Colonic mucosa (tissue), 4 donors: ENCODE measurements around the gene RBM47. TPM values are rescaled to one million over a fixed set of nuclear protein-coding genes. Genes with fewer than 3 reads are reported as not detected.

Experiments used
- DNase-seq: peaks from one replicate; pipeline ENCODE4 v3.0.0-alpha.2; 2020
- H3K27ac ChIP-seq: fragments of 200-600 bp; one replicate; pipeline ENCODE4 v1.8.0; 2021
- H3K27me3 ChIP-seq: fragments of 200-600 bp; one replicate; pipeline ENCODE4 v1.8.0; 2021
- H3K36me3 ChIP-seq: fragments of 200-600 bp; one replicate; pipeline ENCODE4 v1.8.0; 2021
- H3K4me1 ChIP-seq: fragments of 200-600 bp; one replicate; pipeline ENCODE4 v1.8.0; 2021; ENCODE audit warnings: mild to moderate bottlenecking
- H3K4me3 ChIP-seq: fragments of 200-600 bp; one replicate; pipeline ENCODE4 v1.8.0; 2021
- H3K9ac ChIP-seq, 2 donors: one replicate each; pipeline ENCODE4 v1.7.0; 2013; ENCODE audit warnings: control low read depth in 2 of 2, low read depth in 2 of 2, low read length in 2 of 2
- H3K9me3 ChIP-seq: fragments of 200-600 bp; one replicate; pipeline ENCODE4 v1.8.0; 2021
- intact Hi-C: fragments of 100-400 bp; cut with DNase I; formaldehyde crosslinking; loops from one replicate; pipeline ENCODE4 v1.14.1; 2022
- total RNA-seq, 2 donors: library from RNA; stranded (reverse); fragmentation: NEBNext Ultra II Directional in 1 of 2; extraction: Animal tissue kit (Norgen Biotek cat#: 25700) in 1 of 2; gene quantifications; one replicate each; pipeline ENCODE4 v1.2.1, GENCODE V29; 2021
- TF ChIP-seq, protein P1 (sequence below): fragments of 200-600 bp; IDR thresholded peaks from one replicate; pipeline ENCODE4 v1.8.0; 2022; ENCODE audit warnings: antibody characterized with exemption, mild to moderate bottlenecking
- donor health status: healthy.
- donor health status: DM: no; HTN: no; CAD: no.
- donor health status: DM: no; HTN: no; CAD: no.

The RBM47 gene
- total RNA-seq, 2 donors from 2014 or later, result 279 to 281 TPM

DNA sequence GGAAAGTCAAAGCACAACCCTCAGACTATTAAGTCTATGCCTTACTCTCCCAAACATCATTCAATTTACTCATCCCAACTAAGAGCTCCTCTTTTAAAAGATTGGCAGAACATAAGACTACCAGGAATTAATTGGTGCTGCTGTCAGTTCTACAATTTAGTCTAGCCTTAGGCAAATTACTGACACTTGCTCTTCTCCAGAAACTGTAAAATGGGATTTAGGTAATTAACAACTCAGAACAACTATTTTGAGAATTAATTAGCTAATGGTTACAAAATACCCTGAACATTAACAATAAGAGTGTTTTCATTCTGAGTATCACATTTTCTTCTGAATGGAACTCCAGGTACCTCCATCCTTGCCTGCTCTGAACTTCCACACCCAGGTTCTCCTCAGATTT, 36.2 kb upstream of the RBM47 start:
- Histone ChIP-seq H3K4me1 (no peaks in the 10 kb centered on the region), H3K27ac (no peak overlapping the region), H3K27me3 (no peaks in the 10 kb centered on the region), H3K9me3 (no peaks in the 10 kb centered on the region), H3K9ac (no peak overlapping the region), H3K36me3 (no peaks in the 10 kb centered on the region), H3K4me3 (no peak overlapping the region)
- TF ChIP-seq, protein P1, sequence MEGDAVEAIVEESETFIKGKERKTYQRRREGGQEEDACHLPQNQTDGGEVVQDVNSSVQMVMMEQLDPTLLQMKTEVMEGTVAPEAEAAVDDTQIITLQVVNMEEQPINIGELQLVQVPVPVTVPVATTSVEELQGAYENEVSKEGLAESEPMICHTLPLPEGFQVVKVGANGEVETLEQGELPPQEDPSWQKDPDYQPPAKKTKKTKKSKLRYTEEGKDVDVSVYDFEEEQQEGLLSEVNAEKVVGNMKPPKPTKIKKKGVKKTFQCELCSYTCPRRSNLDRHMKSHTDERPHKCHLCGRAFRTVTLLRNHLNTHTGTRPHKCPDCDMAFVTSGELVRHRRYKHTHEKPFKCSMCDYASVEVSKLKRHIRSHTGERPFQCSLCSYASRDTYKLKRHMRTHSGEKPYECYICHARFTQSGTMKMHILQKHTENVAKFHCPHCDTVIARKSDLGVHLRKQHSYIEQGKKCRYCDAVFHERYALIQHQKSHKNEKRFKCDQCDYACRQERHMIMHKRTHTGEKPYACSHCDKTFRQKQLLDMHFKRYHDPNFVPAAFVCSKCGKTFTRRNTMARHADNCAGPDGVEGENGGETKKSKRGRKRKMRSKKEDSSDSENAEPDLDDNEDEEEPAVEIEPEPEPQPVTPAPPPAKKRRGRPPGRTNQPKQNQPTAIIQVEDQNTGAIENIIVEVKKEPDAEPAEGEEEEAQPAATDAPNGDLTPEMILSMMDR, result no peak
- intact Hi-C loops, result no loop called here
- no peak for DNase-seq

DNA sequence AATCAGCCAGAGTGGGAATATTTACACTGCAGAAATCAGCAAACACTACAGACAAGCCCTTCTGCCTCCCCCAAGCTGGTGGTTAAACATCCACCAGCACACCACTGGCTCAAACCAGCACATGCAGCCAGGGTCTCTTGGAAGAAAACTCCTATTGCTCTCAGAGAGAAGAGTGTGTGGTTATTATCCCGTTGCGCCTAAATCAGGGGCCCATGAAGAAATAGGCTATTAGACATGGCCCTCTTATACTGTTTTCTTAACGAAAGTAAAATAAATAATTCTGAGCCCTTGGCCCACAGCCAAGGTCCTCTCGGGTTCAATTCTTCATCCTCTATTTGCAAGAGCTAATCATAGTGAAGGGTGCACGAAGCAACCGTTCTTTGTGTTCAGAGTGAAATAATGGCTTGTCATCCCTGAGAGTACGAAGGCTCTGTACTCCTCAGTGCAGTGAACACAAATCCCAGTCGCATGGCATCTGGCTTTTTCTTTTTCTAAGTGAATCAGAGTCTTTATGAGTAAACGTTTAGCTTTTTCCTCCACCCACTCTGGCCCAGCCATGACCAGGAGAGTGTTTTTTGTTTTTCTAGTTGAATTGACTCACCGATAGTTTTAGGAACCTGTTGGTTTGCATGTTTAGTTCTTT, 33.4 kb upstream of the RBM47 start:
- no peaks in the 10 kb centered on the region for H3K4me1 ChIP-seq
- no peak overlapping the region for H3K4me3 ChIP-seq
- no peaks in the 10 kb centered on the region for H3K36me3 ChIP-seq
- H3K9ac ChIP-seq, result no peak overlapping the region
- intact Hi-C loops, result no loop called here
- DNase-seq, result no peak
- no peaks in the 10 kb centered on the region for H3K27me3 ChIP-seq
- no peaks in the 10 kb centered on the region for H3K9me3 ChIP-seq
- TF ChIP-seq, protein P1, result no peak
- H3K27ac ChIP-seq, result no peak overlapping the region

DNA sequence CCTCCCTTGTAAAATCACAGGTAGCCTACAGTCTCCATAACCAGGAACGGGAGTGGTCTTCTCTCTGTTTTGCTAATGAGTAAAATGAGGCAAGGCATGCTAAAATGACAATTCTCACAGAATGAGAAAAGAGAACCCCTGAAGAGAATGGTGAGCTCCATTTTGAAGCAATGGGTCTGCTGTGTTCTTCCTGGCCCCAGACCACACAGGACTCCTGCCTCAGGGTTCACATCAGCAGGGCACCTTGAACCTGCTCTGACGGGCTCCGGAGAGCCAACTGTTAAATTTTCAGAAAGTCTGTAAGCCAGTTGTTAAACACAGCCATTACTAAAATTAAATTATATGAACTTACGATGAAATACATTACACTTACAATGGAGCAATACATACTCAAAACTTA, 32.1 kb upstream of the RBM47 start:
- Histone ChIP-seq H3K9me3 (no peaks in the 10 kb centered on the region), H3K27ac (no peak overlapping the region), H3K4me3 (no peak overlapping the region), H3K4me1 (no peaks in the 10 kb centered on the region), H3K27me3 (no peaks in the 10 kb centered on the region), H3K9ac (no peak overlapping the region), H3K36me3 (no peaks in the 10 kb centered on the region)
- no peak for DNase-seq
- TF ChIP-seq, protein P1, result no peak
- intact Hi-C loops, result no loop called here

DNA sequence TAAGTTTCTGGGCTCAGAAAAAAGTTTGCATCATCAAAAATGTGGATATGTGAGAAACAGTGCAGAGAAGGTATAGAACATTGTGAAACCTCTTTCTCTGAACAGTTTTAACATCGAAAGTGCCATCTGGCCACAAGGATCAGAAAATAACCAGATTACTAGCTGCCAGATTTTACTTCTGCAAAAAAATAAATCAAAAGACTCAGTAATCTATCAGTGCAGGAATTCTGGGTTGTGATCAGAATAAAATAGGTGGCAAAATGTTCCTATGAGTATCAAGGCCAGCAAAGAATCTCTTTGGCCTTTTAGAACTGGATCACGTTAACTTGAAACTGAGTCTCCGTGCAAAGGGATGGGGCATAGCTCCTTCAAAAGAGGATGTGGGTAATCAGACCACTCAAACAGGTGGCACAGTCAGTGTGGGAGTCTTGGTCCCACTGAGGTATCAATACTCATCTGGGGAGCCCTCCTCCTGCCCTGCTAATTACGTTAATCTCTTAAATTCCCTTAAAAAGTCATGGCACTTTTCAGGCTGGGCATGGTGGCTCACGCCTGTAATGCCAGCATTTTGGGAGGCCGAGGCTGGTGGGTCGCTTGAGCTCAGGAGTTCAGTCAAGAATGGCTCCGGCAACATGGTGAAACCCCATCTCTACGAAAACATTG, 26.7 kb upstream of the RBM47 start:
- no peaks in the 10 kb centered on the region for H3K36me3 ChIP-seq
- no peaks in the 10 kb centered on the region for H3K4me1 ChIP-seq
- H3K4me3 ChIP-seq, result no peak overlapping the region
- TF ChIP-seq, protein P1, result no peak
- no peaks in the 10 kb centered on the region for H3K27me3 ChIP-seq
- DNase-seq, result no peak
- H3K9ac ChIP-seq, result no peak overlapping the region
- H3K27ac ChIP-seq, result no peak overlapping the region
- intact Hi-C loops, result no loop called here
- no peaks in the 10 kb centered on the region for H3K9me3 ChIP-seq

DNA sequence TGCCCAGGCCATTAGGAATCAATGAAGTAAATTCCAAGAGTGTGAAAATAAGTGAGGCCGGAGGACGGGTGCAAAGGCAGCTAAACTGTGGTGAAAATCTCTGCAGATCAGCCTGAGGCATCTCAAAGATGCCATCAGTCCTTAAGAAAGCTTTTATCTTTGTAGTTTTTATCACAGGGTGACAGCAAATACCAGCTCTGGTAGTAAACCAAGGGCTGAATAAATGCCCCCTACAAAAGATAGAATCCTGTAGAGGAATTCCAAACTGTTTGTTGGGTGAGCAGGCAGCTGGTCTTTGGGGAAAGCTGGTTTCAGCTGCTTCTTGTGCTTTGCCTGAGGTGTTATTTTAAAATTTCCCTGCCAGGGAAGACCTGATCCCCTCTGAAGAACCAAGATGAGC, 21.6 kb upstream of the RBM47 start:
- Histone ChIP-seq H3K4me1 (no peaks in the 10 kb centered on the region), H3K36me3 (no peaks in the 10 kb centered on the region), H3K9me3 (no peaks in the 10 kb centered on the region), H3K4me3 (no peak overlapping the region), H3K27ac (no peak overlapping the region), H3K9ac (no peak overlapping the region), H3K27me3 (no peaks in the 10 kb centered on the region)
- no peak for DNase-seq
- intact Hi-C loops, result no loop called here
- TF ChIP-seq, protein P1, result no peak
